Activated B cell treated with CpG ODN at 0.5 μM for 24 hours (primary cell): Measurements from ENCODE around the gene CDK17. TPM values are rescaled to one million over a fixed set of nuclear protein-coding genes. Genes with fewer than 3 reads are reported as not detected.

Source experiments
- ATAC-seq: fragments of 200-7000 bp; cut with Tn5 transposase; one replicate; pipeline ENCODE4 v1.10.0; 2021; ENCODE audit warnings: low read depth, mild to moderate bottlenecking, moderate library complexity
- CTCF ChIA-PET: fragments of 350-600 bp; sonication (Branson Sonifier 250); formaldehyde crosslinking; loops from one replicate; lab custom pipeline; 2021; ENCODE audit warnings: antibody characterized with exemption; lab: Charles Lee
- POLR2A ChIA-PET: fragments of 350-600 bp; sonication (Branson Sonifier 250); formaldehyde crosslinking; loops from one replicate; lab custom pipeline; 2021; ENCODE audit warnings: antibody characterized with exemption; lab: Charles Lee
- DNase-seq: peaks from one replicate; pipeline ENCODE4 v3.0.0; 2022
- H3K27ac Mint-ChIP-seq: one replicate; pipeline ENCODE4 v1.8.0; 2020; ENCODE audit warnings: mixed read lengths
- H3K27me3 Mint-ChIP-seq: one replicate; pipeline ENCODE4 v1.8.0; 2021; ENCODE audit warnings: mixed read lengths
- H3K36me3 Mint-ChIP-seq: one replicate; pipeline ENCODE4 v1.8.0; 2021; ENCODE audit warnings: low read depth, mixed read lengths
- H3K4me1 Mint-ChIP-seq: one replicate; pipeline ENCODE4 v1.8.0; 2021; ENCODE audit warnings: mixed read lengths
- H3K4me3 Mint-ChIP-seq: one replicate; pipeline ENCODE4 v1.8.0; 2020; ENCODE audit warnings: mild to moderate bottlenecking, mixed read lengths
- H3K9me3 Mint-ChIP-seq: one replicate; pipeline ENCODE4 v1.8.0; 2020; ENCODE audit warnings: mixed read lengths
- CTCF ChIP-seq: fragments of 200-600 bp; IDR thresholded peaks from one replicate; pipeline ENCODE4 v1.8.0; 2022; ENCODE audit warnings: antibody characterized with exemption, mild to moderate bottlenecking
- intact Hi-C: fragments of 100-400 bp; cut with micrococcal nuclease; formaldehyde crosslinking; loops from one replicate; pipeline ENCODE4 v1.15.1; 2024
- total RNA-seq: library from RNA; stranded (reverse); gene quantifications from 2 replicates; pipeline ENCODE4 v1.2.3, GENCODE V29; 2022

Gene CDK17
- total RNA-seq, 1 donor from 2014 or later, result 57.3 TPM

DNA sequence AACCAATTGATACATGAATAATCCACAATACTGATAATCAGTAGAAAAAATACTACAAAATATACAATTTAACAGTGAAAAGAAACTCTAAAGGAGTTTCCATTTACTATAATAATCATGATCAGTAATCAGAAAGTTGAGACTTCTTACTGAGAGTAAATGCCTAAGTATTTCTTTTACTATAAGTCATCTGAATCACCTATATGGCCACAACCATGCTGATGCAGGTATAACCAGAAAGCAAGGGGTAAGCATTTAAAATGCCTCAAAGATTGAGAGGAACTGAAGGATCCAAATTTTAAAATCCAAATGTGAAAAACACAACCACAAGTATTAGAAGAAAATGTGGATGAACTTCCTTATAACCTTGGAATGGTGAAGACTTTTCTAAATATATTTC is 23.4 kb downstream of the CDK17 start:
- POLR2A ChIA-PET, result interaction anchor here (0.7 kb wide), 1 partner anchor 645 kb away, joined by 3 read pairs; no protein-coding TSS in a partner anchor

DNA sequence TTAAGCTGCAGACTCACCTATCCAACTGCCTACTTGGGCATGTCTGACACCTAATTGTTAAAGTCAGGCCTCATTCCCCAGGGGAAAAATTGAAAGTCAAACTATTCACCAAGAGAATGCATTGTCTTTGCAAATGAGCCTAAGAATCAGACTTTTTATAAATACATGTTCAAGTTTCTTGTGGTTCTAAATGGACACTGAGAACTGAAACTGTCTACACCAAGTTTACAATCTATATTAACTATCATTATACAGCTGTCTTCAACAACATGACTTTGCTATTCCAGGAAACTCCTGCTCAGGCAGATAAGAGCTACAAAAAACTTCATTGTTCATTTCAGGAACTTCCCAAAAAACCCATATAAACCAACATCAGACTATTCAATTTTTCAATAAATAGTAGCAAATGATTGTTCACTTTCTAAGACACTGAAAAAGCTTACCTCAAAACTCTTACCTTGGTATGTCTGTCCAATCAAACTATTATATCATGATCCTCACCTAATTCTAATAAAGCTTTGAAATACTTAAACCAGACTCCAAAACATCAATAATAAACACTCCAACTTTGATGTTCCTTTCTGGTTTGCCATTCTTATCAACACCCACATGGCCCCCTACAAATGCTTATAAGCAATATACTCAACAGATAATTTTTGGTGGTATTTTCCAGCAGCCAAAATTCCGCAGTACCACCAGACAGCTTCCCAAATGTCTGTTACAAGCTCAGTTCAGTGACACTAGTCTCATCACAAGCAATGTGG is 24.2 kb downstream of the CDK17 start:
- no peak for ATAC-seq
- no peak for DNase-seq
- no peak for TF ChIP-seq CTCF
- peak overlapping the region; percentile 15 for H3K4me3 Mint-ChIP-seq
- H3K27ac Mint-ChIP-seq, result peak overlapping the region; percentile 30
- peaks cover 4% of the 10 kb centered on the region for H3K9me3 Mint-ChIP-seq
- peaks cover 2% of the 10 kb centered on the region for H3K36me3 Mint-ChIP-seq
- CTCF ChIA-PET, result no interaction called here
- no peaks in the 10 kb centered on the region for H3K27me3 Mint-ChIP-seq
- H3K4me1 Mint-ChIP-seq, result peaks cover 65% of the 10 kb centered on the region
- POLR2A ChIA-PET, result interaction anchor here (0.7 to 1.4 kb wide), 2 partner anchors 23 to 644 kb away, joined by 3 to 6 read pairs; partner anchors contain the start of gene CDK17
- intact Hi-C loops, result no loop called here

More for the DNA sequence above, 23.4 kb downstream of the CDK17 start:
- no peak for ATAC-seq
- Mint-ChIP-seq H3K4me1 (peaks cover 64% of the 10 kb centered on the region), H3K27ac (no peak overlapping the region), H3K27me3 (no peaks in the 10 kb centered on the region), H3K36me3 (no peaks in the 10 kb centered on the region), H3K4me3 (no peak overlapping the region), H3K9me3 (peaks cover 4% of the 10 kb centered on the region)
- intact Hi-C loops, result no loop called here
- CTCF ChIA-PET, result no interaction called here
- no peak for DNase-seq
- no peak for TF ChIP-seq CTCF

- H3K4me3 Mint-ChIP-seq, result no peak overlapping the region
- DNase-seq, result no peak
- TF ChIP-seq CTCF, result no peak
- H3K27ac Mint-ChIP-seq, result no peak overlapping the region
- intact Hi-C loops, result no loop called here
- ChIA-PET POLR2A (interaction anchor here (1.4 kb wide), 1 partner anchor 24 kb away, joined by 6 read pairs; the partner anchor contains the start of gene CDK17), CTCF (no interaction called here)
- H3K9me3 Mint-ChIP-seq, result peaks cover 4% of the 10 kb centered on the region
- H3K4me1 Mint-ChIP-seq, result peaks cover 66% of the 10 kb centered on the region
- H3K36me3 Mint-ChIP-seq, result peaks cover 4% of the 10 kb centered on the region
- H3K27me3 Mint-ChIP-seq, result no peaks in the 10 kb centered on the region
- no peak for ATAC-seq
Observed at GRCh38 chr12:96375170-96375569, 25.1 kb downstream of the CDK17 start.

DNA sequence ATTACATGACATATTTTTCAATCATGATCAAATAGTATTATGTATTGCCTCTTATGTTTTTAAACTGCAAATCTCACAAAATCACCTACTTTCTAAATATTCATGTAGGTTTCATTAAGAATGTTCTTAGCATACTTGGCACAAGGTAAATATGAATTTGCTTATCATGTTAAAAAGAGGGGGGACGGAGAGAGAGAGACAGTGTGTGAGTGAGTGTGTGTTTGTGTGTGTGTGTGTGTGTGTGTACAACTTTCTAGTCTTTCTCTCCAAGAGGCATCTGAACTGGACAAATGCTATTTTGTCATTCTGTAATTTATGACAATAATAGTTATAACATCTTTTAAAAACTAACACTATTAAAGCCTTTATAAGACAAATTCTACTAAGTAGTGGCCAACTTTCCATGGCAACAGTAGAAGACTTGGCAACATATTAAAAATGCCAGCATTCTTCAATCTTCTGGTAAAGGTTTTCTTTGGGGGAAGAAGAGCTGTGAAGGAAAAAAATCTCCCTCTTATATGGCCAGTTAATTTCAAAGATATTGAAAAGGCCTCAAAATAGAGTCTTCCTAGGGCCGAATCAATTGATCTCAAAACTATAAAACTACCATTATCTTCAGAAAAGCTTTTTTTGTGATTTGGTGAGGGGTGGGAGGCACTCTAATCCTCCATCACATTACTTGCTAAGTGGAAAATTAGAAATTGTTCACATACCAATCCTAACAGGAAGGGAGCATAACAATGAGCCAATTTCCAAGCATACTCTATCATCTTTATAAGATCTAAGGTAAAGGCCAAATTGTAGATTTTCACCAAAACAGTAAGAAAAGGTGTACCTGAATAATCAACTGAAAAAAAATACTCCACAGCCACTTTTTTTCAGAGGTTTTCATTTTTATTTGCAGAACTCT is 28.2 kb downstream of the CDK17 start:
- intact Hi-C loops, result no loop called here
- Mint-ChIP-seq H3K4me1 (peaks cover 72% of the 10 kb centered on the region), H3K27ac (no peak overlapping the region), H3K36me3 (peaks cover 4% of the 10 kb centered on the region), H3K4me3 (no peak overlapping the region), H3K27me3 (no peaks in the 10 kb centered on the region), H3K9me3 (no peaks in the 10 kb centered on the region)
- no peak for ATAC-seq
- no peak for TF ChIP-seq CTCF
- POLR2A ChIA-PET, result no interaction called here
- CTCF ChIA-PET, result no interaction called here
- no peak for DNase-seq
